Keratinocyte (primary cell): ENCODE data around the gene PRR20G. TPM values are rescaled to one million over a fixed set of nuclear protein-coding genes. Genes with fewer than 3 reads are reported as not detected.

Experiments
- DNase-seq: peaks from one replicate; pipeline ENCODE4 v3.0.0-alpha.2; 2011; ENCODE audit warnings: low read depth, missing footprints, low spot score
- FAIRE-seq: peaks from 2 replicates; lab custom pipeline; 2011; peaks lifted over from hg19 to GRCh38; lab: Jason Lieb, UNC
- H2AFZ ChIP-seq: 2 replicates; pipeline ENCODE4 v1.6.0; 2012; ENCODE audit warnings: low read length, control low read depth, inconsistent platforms; ENCODE audit not compliant: control insufficient read depth
- H3K27ac ChIP-seq: 2 replicates; pipeline ENCODE4 v1.5.1; 2011; ENCODE audit warnings: low read length; ENCODE audit not compliant: control insufficient read depth, insufficient read depth
- H3K27me3 ChIP-seq: 3 replicates; pipeline ENCODE4 v1.6.0; 2011; ENCODE audit warnings: low read length; ENCODE audit not compliant: control insufficient read depth, insufficient read depth; ENCODE audit errors: extremely low read depth
- H3K36me3 ChIP-seq, 2 experiments: 2 replicates in 1 of 2; 3 replicates in 1 of 2; pipeline ENCODE4 v1.5.1; 2011; ENCODE audit warnings: low read length in 2 of 2, mild to moderate bottlenecking in 1 of 2; ENCODE audit not compliant: control insufficient read depth in 2 of 2, insufficient read depth in 2 of 2; ENCODE audit errors: extremely low read depth in 1 of 2
- H3K4me1 ChIP-seq: 3 replicates; pipeline ENCODE4 v1.5.1; 2011; ENCODE audit warnings: low read length; ENCODE audit not compliant: control insufficient read depth, insufficient read depth; ENCODE audit errors: extremely low read depth
- H3K4me2 ChIP-seq: 3 replicates; pipeline ENCODE4 v1.6.0; 2011; ENCODE audit warnings: low read depth, low read length; ENCODE audit not compliant: control insufficient read depth, insufficient read depth; ENCODE audit errors: extremely low read depth
- H3K4me3 ChIP-seq, 3 experiments: fragments of 200-600 bp in 1 of 3; sonication (generic) in 1 of 3; 2 replicates in 2 of 3; 3 replicates in 1 of 3; pipeline ENCODE4 v1.5.1; 2011 to 2016; ENCODE audit warnings: low read length in 3 of 3, mild to moderate bottlenecking in 3 of 3, control low read depth in 2 of 3, inconsistent platforms in 1 of 3, low read depth in 1 of 3, mixed read lengths in 1 of 3, mixed run types in 1 of 3, moderate library complexity in 1 of 3; ENCODE audit not compliant: control insufficient read depth in 2 of 3, insufficient read depth in 2 of 3; ENCODE audit errors: extremely low read depth in 1 of 3
- H3K79me2 ChIP-seq: 2 replicates; pipeline ENCODE4 v1.6.0; 2012; ENCODE audit warnings: low read length; ENCODE audit not compliant: control insufficient read depth, insufficient read depth
- H3K9ac ChIP-seq: 3 replicates; pipeline ENCODE4 v1.6.0; 2011; ENCODE audit warnings: low read length; ENCODE audit not compliant: control insufficient read depth, insufficient read depth; ENCODE audit errors: extremely low read depth
- H3K9me1 ChIP-seq: 3 replicates; pipeline ENCODE4 v1.6.0; 2011; ENCODE audit warnings: low read length; ENCODE audit not compliant: control insufficient read depth, insufficient read depth; ENCODE audit errors: extremely low read depth
- H3K9me3 ChIP-seq: 2 replicates; pipeline ENCODE4 v1.5.1; 2012; ENCODE audit warnings: low read depth, low read length; ENCODE audit not compliant: control insufficient read depth
- H4K20me1 ChIP-seq: 3 replicates; pipeline ENCODE4 v1.6.0; 2011; ENCODE audit warnings: low read length; ENCODE audit not compliant: control insufficient read depth, insufficient read depth; ENCODE audit errors: extremely low read depth
- EZH2 ChIP-seq: IDR thresholded peaks from one replicate; pipeline ENCODE4 v1.6.1; 2012; ENCODE audit warnings: inconsistent platforms, mild to moderate bottlenecking, low read length, moderate library complexity
- dilution Hi-C: fragments of 300-500 bp; cut with MboI; formaldehyde crosslinking; loops from one replicate; pipeline ENCODE4 v1.7.0; 2020; ENCODE audit warnings: low sequenced_read_pairs; ENCODE audit not compliant: extremely low pct_ligation_motif_present
- polyA plus RNA-seq, 5 experiments: library from polyadenylated mRNA; depleted of rRNA in 3 of 5; stranded (reverse) in 3 of 5; stranded (forward) in 1 of 5; unstranded in 1 of 5; fragments of >200 nt; gene quantifications; 1 replicate in 1 of 5; 2 replicates in 3 of 5; 3 replicates in 1 of 5; pipeline versions ENCODE4 v1.2.1 to v1.2.3, GENCODE V29; 2011 to 2012; ENCODE audit warnings: missing spikeins in 2 of 5, low read depth in 1 of 5, low replicate concordance in 1 of 5
- TF ChIP-seq, protein P1 (sequence below), 3 experiments: IDR thresholded peaks in 1 of 3; conservative IDR thresholded peaks in 1 of 3; optimal IDR thresholded peaks in 1 of 3; 2 replicates in 2 of 3; 3 replicates in 1 of 3; pipeline versions ENCODE3 to v1.5.1; 2011; ENCODE audit warnings: low read length in 3 of 3, mild to moderate bottlenecking in 3 of 3, moderate library complexity in 2 of 3, control low read depth in 1 of 3, inconsistent platforms in 1 of 3; ENCODE audit not compliant: insufficient read depth in 2 of 3; ENCODE audit errors: extremely low read depth in 1 of 3

The PRR20G gene
- polyA plus RNA-seq, 1 donor (not counting 4 experiments of a cell fraction or from before 2014, with no cell fraction given) = not detected

DNA sequence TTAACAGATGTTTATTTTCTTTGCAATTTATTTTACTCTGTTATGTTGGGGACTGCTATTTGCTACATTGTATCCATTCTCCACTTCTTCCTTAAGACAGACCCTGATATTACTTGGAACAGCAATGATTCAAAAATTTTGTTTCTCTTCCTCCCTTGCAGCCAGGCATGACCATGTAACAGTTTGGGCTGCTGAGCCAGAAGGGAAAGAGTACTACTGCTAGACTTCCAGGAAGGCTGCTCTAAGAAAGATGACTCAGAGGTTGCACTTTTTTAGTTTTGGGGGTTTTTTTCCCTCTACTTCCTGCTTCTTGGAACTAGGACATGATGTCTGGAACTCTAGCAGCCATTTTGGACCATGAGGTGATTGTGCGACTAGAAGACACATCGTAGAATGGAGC, 10.3 kb downstream of the PRR20G start:
- FAIRE-seq (peak; percentile 23), DNase-seq (no peak)
- Histone ChIP-seq H3K27ac (no peak overlapping the region), H3K27me3 (no peaks in the 10 kb centered on the region), H3K9me1 (no peaks in the 10 kb centered on the region), H3K36me3 (no peaks in the 10 kb centered on the region), H3K9ac (no peak overlapping the region), H3K9me3 (no peaks in the 10 kb centered on the region), H4K20me1 (no peaks in the 10 kb centered on the region), H3K4me3 (no peak overlapping the region), H3K4me1 (peaks cover 38% of the 10 kb centered on the region), H3K4me2 (no peak overlapping the region), H2AFZ (no peak overlapping the region), H3K79me2 (no peaks in the 10 kb centered on the region)
- dilution Hi-C loops = no loop called here
- TF ChIP-seq, protein P1, sequence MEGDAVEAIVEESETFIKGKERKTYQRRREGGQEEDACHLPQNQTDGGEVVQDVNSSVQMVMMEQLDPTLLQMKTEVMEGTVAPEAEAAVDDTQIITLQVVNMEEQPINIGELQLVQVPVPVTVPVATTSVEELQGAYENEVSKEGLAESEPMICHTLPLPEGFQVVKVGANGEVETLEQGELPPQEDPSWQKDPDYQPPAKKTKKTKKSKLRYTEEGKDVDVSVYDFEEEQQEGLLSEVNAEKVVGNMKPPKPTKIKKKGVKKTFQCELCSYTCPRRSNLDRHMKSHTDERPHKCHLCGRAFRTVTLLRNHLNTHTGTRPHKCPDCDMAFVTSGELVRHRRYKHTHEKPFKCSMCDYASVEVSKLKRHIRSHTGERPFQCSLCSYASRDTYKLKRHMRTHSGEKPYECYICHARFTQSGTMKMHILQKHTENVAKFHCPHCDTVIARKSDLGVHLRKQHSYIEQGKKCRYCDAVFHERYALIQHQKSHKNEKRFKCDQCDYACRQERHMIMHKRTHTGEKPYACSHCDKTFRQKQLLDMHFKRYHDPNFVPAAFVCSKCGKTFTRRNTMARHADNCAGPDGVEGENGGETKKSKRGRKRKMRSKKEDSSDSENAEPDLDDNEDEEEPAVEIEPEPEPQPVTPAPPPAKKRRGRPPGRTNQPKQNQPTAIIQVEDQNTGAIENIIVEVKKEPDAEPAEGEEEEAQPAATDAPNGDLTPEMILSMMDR (optimal IDR thresholded peaks at IDR 0.05 in 1 of 3, IDR thresholded peaks at IDR 0.05 in 1 of 3, conservative IDR thresholded peaks at IDR 0.05 in 1 of 3; ENCODE audit: extremely low read depth in 1 of 3, insufficient read depth in 2 of 3, low read length in 3 of 3) = no peak
- no peak for TF ChIP-seq EZH2

DNA sequence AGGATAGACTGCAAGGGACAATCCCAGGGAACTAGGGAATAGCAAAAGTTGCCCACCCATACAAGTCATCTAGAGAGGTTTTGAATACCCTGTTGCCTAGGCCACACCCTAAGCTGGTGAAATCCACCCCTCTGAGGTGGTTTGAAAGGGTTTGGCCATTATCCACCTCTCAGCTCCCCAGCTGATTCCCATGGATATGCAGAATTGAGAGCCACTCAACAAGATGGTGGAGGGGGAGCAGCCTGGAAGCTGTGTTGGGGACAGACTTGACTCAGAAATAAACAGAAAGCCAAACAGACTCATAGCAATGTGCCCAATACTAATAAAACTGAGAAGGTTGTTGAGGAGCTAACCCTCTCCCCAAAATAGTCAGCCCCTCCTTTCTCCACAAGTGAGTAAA, 10.9 kb downstream of the PRR20G start:
- H3K79me2 ChIP-seq = no peaks in the 10 kb centered on the region
- no peaks in the 10 kb centered on the region for H3K9me1 ChIP-seq
- no peak for TF ChIP-seq EZH2
- no peak overlapping the region for H3K27ac ChIP-seq
- H3K4me1 ChIP-seq = peaks cover 38% of the 10 kb centered on the region
- H3K9me3 ChIP-seq = no peaks in the 10 kb centered on the region
- H2AFZ ChIP-seq = no peak overlapping the region
- dilution Hi-C loops = no loop called here
- no peak overlapping the region for H3K4me3 ChIP-seq
- H3K4me2 ChIP-seq = no peak overlapping the region
- DNase-seq = no peak
- H4K20me1 ChIP-seq = no peaks in the 10 kb centered on the region
- no peak for FAIRE-seq
- no peaks in the 10 kb centered on the region for H3K27me3 ChIP-seq
- no peaks in the 10 kb centered on the region for H3K36me3 ChIP-seq
- H3K9ac ChIP-seq = no peak overlapping the region

DNA sequence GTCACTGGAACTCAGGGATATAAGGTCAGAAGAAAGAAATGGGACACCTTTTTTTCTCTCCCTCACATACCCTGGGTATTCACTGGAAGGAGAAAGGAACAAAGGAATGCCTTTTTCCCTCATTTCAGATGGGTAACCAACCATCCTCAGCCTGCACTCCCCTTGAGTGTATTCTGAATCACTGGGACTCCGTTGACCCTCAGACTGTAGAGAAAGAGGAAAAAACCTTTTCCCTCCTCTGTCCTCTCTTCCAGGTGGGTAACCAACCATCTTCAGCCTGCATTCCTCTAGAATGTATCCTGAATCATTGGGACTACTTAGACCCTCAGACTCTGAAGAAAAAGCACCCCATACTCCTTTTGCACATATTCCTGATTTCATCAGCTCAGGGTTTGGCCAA, 11.4 kb downstream of the PRR20G start:
- Histone ChIP-seq H3K27me3 (no peaks in the 10 kb centered on the region), H4K20me1 (no peaks in the 10 kb centered on the region), H3K9me1 (no peaks in the 10 kb centered on the region), H3K9me3 (no peaks in the 10 kb centered on the region), H3K9ac (no peak overlapping the region), H3K4me3 (no peak overlapping the region), H3K36me3 (no peaks in the 10 kb centered on the region), H3K27ac (peak overlapping the region; percentile 80), H3K4me2 (no peak overlapping the region), H3K4me1 (peaks cover 38% of the 10 kb centered on the region), H2AFZ (no peak overlapping the region), H3K79me2 (no peaks in the 10 kb centered on the region)
- FAIRE-seq (no peak), DNase-seq (no peak)
- TF ChIP-seq EZH2 = no peak
- TF ChIP-seq, protein P1 (optimal IDR thresholded peaks at IDR 0.05 in 1 of 3, IDR thresholded peaks at IDR 0.05 in 1 of 3, conservative IDR thresholded peaks at IDR 0.05 in 1 of 3; ENCODE audit: extremely low read depth in 1 of 3, insufficient read depth in 2 of 3, low read length in 3 of 3) = no peak
- dilution Hi-C loops = no loop called here
